ENCODE measurements around the gene SLC5A7.

DNA sequence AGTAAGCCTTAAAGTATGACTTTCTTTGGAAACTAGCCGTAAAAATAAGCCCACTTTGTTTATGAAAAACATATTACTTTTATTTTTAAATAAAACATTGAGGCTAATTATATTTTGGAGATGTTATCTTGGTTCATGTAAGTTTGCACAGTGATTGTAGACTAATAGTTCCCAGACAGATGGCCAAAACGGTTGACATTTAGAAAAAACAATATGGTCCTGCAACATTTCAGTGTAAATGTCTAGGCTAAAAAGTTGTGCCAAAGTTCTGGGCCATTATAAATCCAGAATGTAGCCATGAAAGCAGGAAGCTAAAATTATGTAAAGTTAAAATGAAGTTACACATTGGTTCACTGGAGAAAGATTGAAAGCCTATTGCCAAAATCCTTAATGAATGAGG is 43.6 kb downstream of the SLC5A7 start:
- TF ChIP-seq, protein P1, sequence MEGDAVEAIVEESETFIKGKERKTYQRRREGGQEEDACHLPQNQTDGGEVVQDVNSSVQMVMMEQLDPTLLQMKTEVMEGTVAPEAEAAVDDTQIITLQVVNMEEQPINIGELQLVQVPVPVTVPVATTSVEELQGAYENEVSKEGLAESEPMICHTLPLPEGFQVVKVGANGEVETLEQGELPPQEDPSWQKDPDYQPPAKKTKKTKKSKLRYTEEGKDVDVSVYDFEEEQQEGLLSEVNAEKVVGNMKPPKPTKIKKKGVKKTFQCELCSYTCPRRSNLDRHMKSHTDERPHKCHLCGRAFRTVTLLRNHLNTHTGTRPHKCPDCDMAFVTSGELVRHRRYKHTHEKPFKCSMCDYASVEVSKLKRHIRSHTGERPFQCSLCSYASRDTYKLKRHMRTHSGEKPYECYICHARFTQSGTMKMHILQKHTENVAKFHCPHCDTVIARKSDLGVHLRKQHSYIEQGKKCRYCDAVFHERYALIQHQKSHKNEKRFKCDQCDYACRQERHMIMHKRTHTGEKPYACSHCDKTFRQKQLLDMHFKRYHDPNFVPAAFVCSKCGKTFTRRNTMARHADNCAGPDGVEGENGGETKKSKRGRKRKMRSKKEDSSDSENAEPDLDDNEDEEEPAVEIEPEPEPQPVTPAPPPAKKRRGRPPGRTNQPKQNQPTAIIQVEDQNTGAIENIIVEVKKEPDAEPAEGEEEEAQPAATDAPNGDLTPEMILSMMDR (IDR thresholded peaks at IDR 0.05; ENCODE audit: insufficient read depth, low read length, poor library complexity, severe bottlenecking) = no peak
- TF ChIP-seq EZH2phosphoT487 (conservative IDR thresholded peaks at IDR 0.05; ENCODE audit: low read length) = no peak
